A673 (cell line): ENCODE data around the gene PRR5L. TPM values are rescaled to one million over a fixed set of nuclear protein-coding genes. Genes with fewer than 3 reads are reported as not detected.

Experiments
- BruUV-seq: library from RNA; stranded (reverse); fragments of 400-500 nt; replicated peaks from 2 replicates; lab custom pipeline; 2021; lab: Mats Ljungman, UMichigan
- CTCF ChIA-PET: fragments of 300-600 bp; sonication (Branson Sonifier 250); formaldehyde crosslinking; loops from one replicate; lab custom pipeline; 2022; ENCODE audit warnings: antibody characterized with exemption; lab: Charles Lee
- POLR2A ChIA-PET: fragments of 300-600 bp; sonication (Branson Sonifier 250); formaldehyde crosslinking; loops from one replicate; lab custom pipeline; 2022; ENCODE audit warnings: antibody characterized with exemption; ENCODE audit not compliant: low non-redundant PET; lab: Charles Lee
- DNase-seq: peaks from one replicate; pipeline ENCODE4 v3.0.0-alpha.2; 2015; ENCODE audit warnings: low spot score
- H3K27ac ChIP-seq: fragments of 200-600 bp; sonication (generic); 2 replicates; pipeline ENCODE4 v1.5.1; 2016; ENCODE audit warnings: mixed run types, low read depth, mild to moderate bottlenecking, mixed read lengths, antibody characterized with exemption, low read length; ENCODE audit not compliant: poor library complexity, severe bottlenecking
- H3K27me3 ChIP-seq: fragments of 200-600 bp; sonication (generic); replicated peaks from 2 replicates; pipeline ENCODE4 v1.6.1; 2017; ENCODE audit warnings: mixed run types, low read depth, mild to moderate bottlenecking, mixed read lengths, antibody characterized with exemption, low read length; ENCODE audit not compliant: insufficient read depth, poor library complexity
- H3K36me3 ChIP-seq: fragments of 200-600 bp; sonication (generic); 2 replicates; pipeline ENCODE4 v1.6.1; 2016; ENCODE audit warnings: mixed run types, mild to moderate bottlenecking, mixed read lengths, antibody characterized with exemption, low read length; ENCODE audit not compliant: insufficient read depth, poor library complexity, severe bottlenecking
- H3K4me1 ChIP-seq: fragments of 200-600 bp; sonication (generic); 2 replicates; pipeline ENCODE4 v1.6.1; 2017; ENCODE audit warnings: mixed run types, mild to moderate bottlenecking, mixed read lengths, antibody characterized with exemption, low read length; ENCODE audit not compliant: insufficient read depth, poor library complexity, severe bottlenecking
- H3K4me3 ChIP-seq: fragments of 200-600 bp; sonication (generic); 2 replicates; pipeline ENCODE4 v1.5.1; 2016; ENCODE audit warnings: low read depth, mixed run types, mild to moderate bottlenecking, mixed read lengths, low read length; ENCODE audit not compliant: poor library complexity, severe bottlenecking
- H3K9me3 ChIP-seq: fragments of 200-600 bp; sonication (generic); 2 replicates; pipeline ENCODE4 v1.6.1; 2016; ENCODE audit warnings: mixed run types, low read depth, mild to moderate bottlenecking, mixed read lengths, antibody characterized with exemption, low read length; ENCODE audit not compliant: poor library complexity, severe bottlenecking
- CTCF ChIP-seq: fragments of 300-800, 200-600 bp; sonication (generic); conservative IDR thresholded peaks from 2 replicates; pipeline ENCODE4 v1.5.1; 2017; ENCODE audit warnings: low read depth, mild to moderate bottlenecking, antibody characterized with exemption, low read length, moderate library complexity, mixed read lengths
- EZH2 ChIP-seq: fragments of 200-600 bp; sonication (generic); IDR thresholded peaks from 2 replicates; pipeline ENCODE4 v1.6.1; 2017; ENCODE audit warnings: borderline replicate concordance, low read depth, mild to moderate bottlenecking, mixed read lengths, antibody characterized with exemption, low read length; ENCODE audit not compliant: poor library complexity, severe bottlenecking
- intact Hi-C: fragments of 100-400 bp; cut with micrococcal nuclease; formaldehyde crosslinking; loops from one replicate; pipeline ENCODE4 v1.10.0; 2022; ENCODE audit not compliant: unreplicated experiment
- total RNA-seq: library from RNA; stranded (reverse); gene quantifications from 2 replicates; pipeline ENCODE4 v1.2.3, GENCODE V29; 2021

PRR5L gene
- total RNA-seq, 1 experiment from 2014 or later, result 102 TPM

GRCh38 chr11:36419791-36420424 is 123.8 kb downstream of the PRR5L start:
- intact Hi-C loops, result no loop called here
- TF ChIP-seq EZH2, result no peak
- CTCF ChIA-PET, result no interaction called here
- H3K27ac ChIP-seq, result no peak overlapping the region
- H3K27me3 ChIP-seq, result no peaks in the 10 kb centered on the region
- DNase-seq, result no peak
- POLR2A ChIA-PET, result no interaction called here
- H3K4me3 ChIP-seq, result no peak overlapping the region
- peaks cover 22% of the 10 kb centered on the region for H3K36me3 ChIP-seq
- H3K4me1 ChIP-seq, result peaks cover 11% of the 10 kb centered on the region
- no peaks in the 10 kb centered on the region for H3K9me3 ChIP-seq
- no TSS peak for BruUV-seq

GRCh38 chr11:36421546-36422155 is 125.6 kb downstream of the PRR5L start:
- TF ChIP-seq CTCF (no peak), EZH2 (no peak)
- ChIA-PET POLR2A (no interaction called here), CTCF (no interaction called here)
- H3K4me3 ChIP-seq, result no peak overlapping the region
- no peak for DNase-seq
- H3K27ac ChIP-seq, result no peak overlapping the region
- H3K36me3 ChIP-seq, result peaks cover 22% of the 10 kb centered on the region
- H3K27me3 ChIP-seq, result no peaks in the 10 kb centered on the region
- intact Hi-C loops, result no loop called here
- peaks cover 11% of the 10 kb centered on the region for H3K4me1 ChIP-seq
- H3K9me3 ChIP-seq, result no peaks in the 10 kb centered on the region
- no TSS peak for BruUV-seq

- ChIA-PET CTCF (no interaction called here), POLR2A (no interaction called here)
- no peak overlapping the region for H3K4me3 ChIP-seq
- peaks cover 8% of the 10 kb centered on the region for H3K4me1 ChIP-seq
- H3K36me3 ChIP-seq, result peaks cover 16% of the 10 kb centered on the region
- H3K9me3 ChIP-seq, result no peaks in the 10 kb centered on the region
- H3K27me3 ChIP-seq, result no peaks in the 10 kb centered on the region
- intact Hi-C loops, result no loop called here
- DNase-seq, result no peak
- BruUV-seq, result no TSS peak
- no peak for TF ChIP-seq CTCF
- no peak for TF ChIP-seq EZH2
- no peak overlapping the region for H3K27ac ChIP-seq
These were observed 129.5 kb downstream of the PRR5L start for GRCh38 chr11:36425561-36426081.
